Heart right ventricle (tissue), 16 donors: ENCODE measurements around the gene PHKG2. TPM values are rescaled to one million over a fixed set of nuclear protein-coding genes. Genes with fewer than 3 reads are reported as not detected.

Experiments used
- ATAC-seq, 8 donors: fragments of 200-7000 bp; cut with Tn5 transposase; one replicate each; pipeline ENCODE4 v1.9.1; 2020; ENCODE audit warnings: mild to moderate bottlenecking in 8 of 8, moderate library complexity in 8 of 8, moderate number of reproducible peaks in 1 of 8
- DNase-seq, 2 donors: peaks; one replicate each; pipeline ENCODE4 v3.0.0-alpha.2; 2020
- H3K27ac ChIP-seq, 10 donors: fragments of 200-600 bp; sonication (generic) in 2 of 10; one replicate each; pipeline versions ENCODE4 v1.5.0 to v1.8.0; 2020 to 2022; ENCODE audit warnings: mild to moderate bottlenecking in 3 of 10
- H3K27me3 ChIP-seq, 7 donors: fragments of 200-600 bp; one replicate each; pipeline ENCODE4 v1.8.0; 2021 to 2022; ENCODE audit warnings: mild to moderate bottlenecking in 2 of 7
- H3K36me3 ChIP-seq, 9 donors: fragments of 200-600 bp; sonication (generic) in 1 of 9; one replicate each; pipeline versions ENCODE4 v1.5.0 to v1.8.0; 2020 to 2022; ENCODE audit warnings: mild to moderate bottlenecking in 2 of 9
- H3K4me1 ChIP-seq, 9 donors: fragments of 200-600 bp; sonication (generic) in 1 of 9; one replicate each; pipeline versions ENCODE4 v1.5.0 to v1.8.0; 2020 to 2022; ENCODE audit warnings: mild to moderate bottlenecking in 4 of 9
- H3K4me3 ChIP-seq, 10 donors: fragments of 200-600 bp; sonication (generic) in 2 of 10; one replicate each; pipeline versions ENCODE4 v1.5.0 to v1.8.0; 2020 to 2022; ENCODE audit warnings: mild to moderate bottlenecking in 7 of 10, moderate library complexity in 2 of 10
- H3K9me3 ChIP-seq, 11 donors: fragments of 200-600 bp in 10 of 11; sonication (generic) in 2 of 11; one replicate each; pipeline versions ENCODE4 v1.5.0 to v1.8.0; 2013 to 2022; ENCODE audit warnings: mild to moderate bottlenecking in 2 of 11, control low read depth in 1 of 11, moderate library complexity in 1 of 11
- WGBS, 2 donors: extraction: QIAGEN DNeasy Blood & Tissue Kit; methylation state at CpG; one replicate each; pipeline ENCODE4 v1.1.7; 2013; ENCODE audit warnings: inconsistent platforms in 1 of 2; 5-methylcytosine and 5-hydroxymethylcytosine counted together
- intact Hi-C, 10 donors: fragments of 100-400 bp; cut with DNase I; formaldehyde crosslinking; loops; one replicate each; pipeline versions ENCODE4 v1.11.1 to v1.14.2; 2022
- polyA plus RNA-seq, 2 donors: library from polyadenylated mRNA; stranded (reverse); fragments of 200-250 nt; gene quantifications; one replicate each; pipeline ENCODE4 v1.2.3, GENCODE V29; 2013
- total RNA-seq, 10 donors: library from RNA; stranded (reverse); fragmentation: NEBNext Ultra II Directional in 3 of 10; extraction: Animal tissue kit (Norgen Biotek cat#: 25700) in 3 of 10; gene quantifications; one replicate each; pipeline versions ENCODE4 v1.2.1 to v1.2.4, GENCODE V29; 2021 to 2023
- TF ChIP-seq, protein P1 (sequence below), 9 donors: fragments of 200-600 bp; sonication (generic) in 2 of 9; IDR thresholded peaks; one replicate each; pipeline versions ENCODE4 v1.5.0 to v1.8.0; 2021 to 2022; ENCODE audit warnings: antibody characterized with exemption in 9 of 9, mild to moderate bottlenecking in 5 of 9, moderate library complexity in 1 of 9
- donor health status: Arrhythmogenic right ventricular cardiomyopathy.
- donor health status: ischemic (EF 13 %, LVEDD 7.1; RV severe dilation, severe dysfunction).
- donor health status: healthy with polysubstance abuse.
- donor health status: DM: no; HTN: yes; CAD: no.
- donor health status: DM: no; HTN: no; CAD: no.
- donor health status: ischemic (EF 25% LVEDD 6.9; RV normal size, moderate dysfunction).
- donor health status: ischemic (EF 25% LVEDD 5.7; RV mildly dilated, moderate dysfunction).
- donor health status: healthy.
- donor health status: DM: yes; HTN: yes; CAD: no.
- donor health status: Ischemic cardiomyopathy.
- donor health status: ischemic (EF 35%, LVEDD 5.7; RV mildly dilated, moderate dysfunction).
- donor health status: nonischemic (EF 11% LVEDD 7.7; RV severe dilation, severe dysfunction).
- donor health status: DM: yes; HTN: yes; CAD: no.
- donor health status: PGD.
- donor health status: ischemic (EF 29% LVEDD 5.4; RV normal size, mild dysfunction).
- donor health status: nonischemic (EF 23%, LVEDD 6.1; RV moderate dilation, normal function).

Gene PHKG2
- total and polyA plus RNA-seq, 12 donors, result 12.1 to 40.7 (median 15.8) TPM

- ATAC-seq, result peak; percentile 11 to 29 (median 19)
- peak overlapping the region in 8 of 10 donors; percentile 48 to 97 (median 93) for H3K27ac ChIP-seq
- no peaks in the 10 kb centered on the region for H3K27me3 ChIP-seq
- WGBS, 2 donors, result 0 to 1% methylated on average over 61 to 64 of the region's 64 CpGs
- H3K9me3 ChIP-seq, result no peaks in the 10 kb centered on the region
- DNase-seq, result no peak
- H3K4me3 ChIP-seq, result peak overlapping the region; percentile 84 to 94 (median 90)
- H3K36me3 ChIP-seq, result peaks cover 0 to 65% (median 27%) of the 10 kb centered on the region in 9 donors
- TF ChIP-seq, protein P1, sequence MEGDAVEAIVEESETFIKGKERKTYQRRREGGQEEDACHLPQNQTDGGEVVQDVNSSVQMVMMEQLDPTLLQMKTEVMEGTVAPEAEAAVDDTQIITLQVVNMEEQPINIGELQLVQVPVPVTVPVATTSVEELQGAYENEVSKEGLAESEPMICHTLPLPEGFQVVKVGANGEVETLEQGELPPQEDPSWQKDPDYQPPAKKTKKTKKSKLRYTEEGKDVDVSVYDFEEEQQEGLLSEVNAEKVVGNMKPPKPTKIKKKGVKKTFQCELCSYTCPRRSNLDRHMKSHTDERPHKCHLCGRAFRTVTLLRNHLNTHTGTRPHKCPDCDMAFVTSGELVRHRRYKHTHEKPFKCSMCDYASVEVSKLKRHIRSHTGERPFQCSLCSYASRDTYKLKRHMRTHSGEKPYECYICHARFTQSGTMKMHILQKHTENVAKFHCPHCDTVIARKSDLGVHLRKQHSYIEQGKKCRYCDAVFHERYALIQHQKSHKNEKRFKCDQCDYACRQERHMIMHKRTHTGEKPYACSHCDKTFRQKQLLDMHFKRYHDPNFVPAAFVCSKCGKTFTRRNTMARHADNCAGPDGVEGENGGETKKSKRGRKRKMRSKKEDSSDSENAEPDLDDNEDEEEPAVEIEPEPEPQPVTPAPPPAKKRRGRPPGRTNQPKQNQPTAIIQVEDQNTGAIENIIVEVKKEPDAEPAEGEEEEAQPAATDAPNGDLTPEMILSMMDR (IDR thresholded peaks at IDR 0.05), result no peak
- intact Hi-C loops, result loop anchor here in 1 of 10 donors (10.0 kb wide), 1 partner anchor 57 kb away; no protein-coding TSS in a partner anchor
- H3K4me1 ChIP-seq, result peaks cover 12 to 55% (median 36%) of the 10 kb centered on the region in 9 donors
These were observed 13.3 kb downstream of the PHKG2 start for GRCh38 chr16:30761427-30761927.

- WGBS, 2 donors, result 0% methylated on average over 54 to 60 of the region's 60 CpGs
These were observed 14.0 kb downstream of the PHKG2 start, which contains the start of the genes CFAP119 and RNF40 for GRCh38 chr16:30761928-30762902. TSS of gene CFAP119 (minus strand) at chr16:30762062. CDS start at chr16:30761748, 314 bp downstream. TSS of gene RNF40 (plus strand) at chr16:30762322. CDS start at chr16:30762546, 224 bp downstream.

DNA sequence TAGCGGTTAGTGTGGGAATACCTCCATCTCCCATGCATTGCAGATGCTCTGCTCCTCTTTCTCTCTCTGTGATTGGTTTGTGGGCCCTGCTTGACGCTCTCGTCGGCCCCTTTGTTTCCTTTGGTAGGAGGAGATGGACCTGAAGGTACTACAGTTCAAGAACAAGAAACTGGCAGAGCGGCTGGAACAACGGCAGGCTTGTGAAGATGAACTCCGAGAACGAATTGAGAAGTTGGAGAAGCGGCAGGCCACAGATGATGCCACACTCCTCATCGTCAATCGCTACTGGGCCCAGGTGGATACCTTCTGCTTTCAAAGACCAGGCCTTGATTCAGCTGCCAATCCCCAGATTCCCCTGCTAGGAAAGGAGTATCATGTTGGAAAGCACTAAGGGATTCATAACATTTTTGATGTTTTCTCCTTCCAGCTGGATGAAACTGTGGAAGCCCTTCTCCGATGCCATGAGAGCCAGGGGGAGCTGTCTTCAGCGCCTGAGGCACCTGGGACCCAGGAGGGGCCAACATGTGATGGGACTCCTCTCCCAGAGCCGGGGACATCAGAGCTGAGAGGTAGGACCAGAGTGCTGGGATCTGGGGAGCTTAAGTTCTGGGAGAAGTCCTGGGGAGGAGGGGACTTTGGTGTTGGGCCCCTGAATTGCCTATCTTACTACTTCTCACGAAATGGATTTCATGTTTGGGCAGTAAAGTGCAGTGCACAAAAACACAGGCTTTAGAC lies 14.9 kb downstream of the PHKG2 start:
- 62 to 63% methylated on average over 15 of the region's 15 CpGs for WGBS, 2 donors
- Histone ChIP-seq H3K9me3 (no peaks in the 10 kb centered on the region), H3K4me3 (peak overlapping the region; percentile 84 to 94 (median 90)), H3K27ac (peak overlapping the region in 8 of 10 donors; percentile 88 to 97 (median 94)), H3K36me3 (peaks cover 3 to 67% (median 39%) of the 10 kb centered on the region in 9 donors), H3K27me3 (no peaks in the 10 kb centered on the region), H3K4me1 (peaks cover 17 to 64% (median 46%) of the 10 kb centered on the region in 9 donors)
- intact Hi-C loops, result loop anchor here in 1 of 10 donors (10.0 kb wide), 1 partner anchor 58 kb away; no protein-coding TSS in a partner anchor
- DNase-seq, result no peak
- TF ChIP-seq, protein P1 (IDR thresholded peaks at IDR 0.05), result no peak
- ATAC-seq, result no peak

More at GRCh38 chr16:30761928-30762902, 14.0 kb downstream of the PHKG2 start, which contains the start of the genes CFAP119 and RNF40:
- intact Hi-C loops, result loop anchor here in 1 of 10 donors (10.0 kb wide), 1 partner anchor 57 kb away; no protein-coding TSS in a partner anchor
- ATAC-seq (peak; percentile 93 to 99 (median 98)), DNase-seq (peak; percentile 95 to 98)
- Histone ChIP-seq H3K36me3 (peaks cover 0 to 65% (median 33%) of the 10 kb centered on the region in 9 donors), H3K27ac (peak within 1 kb of the TSS; percentile 77 to 97 (median 93)), H3K9me3 (no peaks in the 10 kb centered on the region), H3K4me3 (peak within 1 kb of the TSS; percentile 84 to 94 (median 90)), H3K27me3 (no peaks in the 10 kb centered on the region), H3K4me1 (peaks cover 17 to 55% (median 41%) of the 10 kb centered on the region in 9 donors)
- TF ChIP-seq, protein P1 (IDR thresholded peaks at IDR 0.05), result no peak
